ENCODE measurements around the gene ZNF276.

The ZNF276 gene

GRCh38 chr16:89704281-89704680 is 17.1 kb upstream of the ZNF276 start:
- Mint-ChIP-seq H3K9me3 (no peaks in the 10 kb centered on the region), H3K4me3 (no peak overlapping the region), H3K27me3 (no peaks in the 10 kb centered on the region), H3K27ac (no peak overlapping the region), H3K4me1 (peaks cover 28% of the 10 kb centered on the region), H3K36me3 (no peaks in the 10 kb centered on the region)
- ATAC-seq, result no peak

- no peak overlapping the region for H3K4me3 Mint-ChIP-seq
- peaks cover 22% of the 10 kb centered on the region for H3K4me1 Mint-ChIP-seq
- ATAC-seq, result no peak
- no peaks in the 10 kb centered on the region for H3K27me3 Mint-ChIP-seq
- H3K36me3 Mint-ChIP-seq, result no peaks in the 10 kb centered on the region
- H3K9me3 Mint-ChIP-seq, result no peaks in the 10 kb centered on the region
- no peak overlapping the region for H3K27ac Mint-ChIP-seq
Measured at GRCh38 chr16:89705006-89705405, 16.3 kb upstream of the ZNF276 start.

- Mint-ChIP-seq H3K27me3 (no peaks in the 10 kb centered on the region), H3K36me3 (no peaks in the 10 kb centered on the region), H3K9me3 (no peaks in the 10 kb centered on the region), H3K27ac (peak overlapping the region; percentile 42), H3K4me3 (no peak overlapping the region), H3K4me1 (peaks cover 15% of the 10 kb centered on the region)
- no peak for ATAC-seq
Measured at GRCh38 chr16:89706518-89707260, 14.6 kb upstream of the ZNF276 start.

GRCh38 chr16:89707695-89708094 is 13.6 kb upstream of the ZNF276 start:
- H3K9me3 Mint-ChIP-seq, result no peaks in the 10 kb centered on the region
- H3K36me3 Mint-ChIP-seq, result no peaks in the 10 kb centered on the region
- H3K27ac Mint-ChIP-seq, result no peak overlapping the region
- no peaks in the 10 kb centered on the region for H3K27me3 Mint-ChIP-seq
- H3K4me3 Mint-ChIP-seq, result no peak overlapping the region
- peaks cover 17% of the 10 kb centered on the region for H3K4me1 Mint-ChIP-seq
- no peak for ATAC-seq

GRCh38 chr16:89708481-89708931 is 12.8 kb upstream of the ZNF276 start:
- Mint-ChIP-seq H3K27ac (no peak overlapping the region), H3K4me3 (no peak overlapping the region), H3K4me1 (peaks cover 17% of the 10 kb centered on the region), H3K9me3 (no peaks in the 10 kb centered on the region), H3K27me3 (no peaks in the 10 kb centered on the region), H3K36me3 (no peaks in the 10 kb centered on the region)
- no peak for ATAC-seq

- Mint-ChIP-seq H3K27ac (no peak overlapping the region), H3K4me1 (peaks cover 17% of the 10 kb centered on the region), H3K4me3 (no peak overlapping the region), H3K27me3 (no peaks in the 10 kb centered on the region), H3K9me3 (no peaks in the 10 kb centered on the region), H3K36me3 (no peaks in the 10 kb centered on the region)
- ATAC-seq, result no peak
Measured at GRCh38 chr16:89709166-89709565, 12.2 kb upstream of the ZNF276 start.

- peaks cover 5% of the 10 kb centered on the region for H3K36me3 Mint-ChIP-seq
- ATAC-seq, result no peak
- no peak overlapping the region for H3K27ac Mint-ChIP-seq
- H3K4me3 Mint-ChIP-seq, result no peak overlapping the region
- no peaks in the 10 kb centered on the region for H3K9me3 Mint-ChIP-seq
- peaks cover 17% of the 10 kb centered on the region for H3K4me1 Mint-ChIP-seq
- no peaks in the 10 kb centered on the region for H3K27me3 Mint-ChIP-seq
Measured at GRCh38 chr16:89709716-89710432, 11.5 kb upstream of the ZNF276 start.

GRCh38 chr16:89710709-89711564 is 10.4 kb upstream of the ZNF276 start:
- Mint-ChIP-seq H3K4me1 (peaks cover 12% of the 10 kb centered on the region), H3K27ac (no peak overlapping the region), H3K27me3 (no peaks in the 10 kb centered on the region), H3K36me3 (peaks cover 9% of the 10 kb centered on the region), H3K9me3 (no peaks in the 10 kb centered on the region), H3K4me3 (no peak overlapping the region)
- ATAC-seq, result no peak

GRCh38 chr16:89711601-89712273 is 9.6 kb upstream of the ZNF276 start:
- Mint-ChIP-seq H3K27me3 (no peaks in the 10 kb centered on the region), H3K27ac (peak overlapping the region; percentile 67), H3K9me3 (no peaks in the 10 kb centered on the region), H3K36me3 (peaks cover 9% of the 10 kb centered on the region), H3K4me3 (peak overlapping the region; percentile 81), H3K4me1 (peaks cover 8% of the 10 kb centered on the region)
- peak; percentile 81 for ATAC-seq

- Mint-ChIP-seq H3K36me3 (peaks cover 13% of the 10 kb centered on the region), H3K9me3 (no peaks in the 10 kb centered on the region), H3K4me1 (peaks cover 10% of the 10 kb centered on the region), H3K27ac (peak overlapping the region; percentile 67), H3K27me3 (no peaks in the 10 kb centered on the region), H3K4me3 (peak overlapping the region; percentile 81)
- ATAC-seq, result peak; percentile 9
Measured at GRCh38 chr16:89712274-89712781, 9.0 kb upstream of the ZNF276 start.

- no peaks in the 10 kb centered on the region for H3K9me3 Mint-ChIP-seq
- ATAC-seq, result no peak
- H3K36me3 Mint-ChIP-seq, result peaks cover 25% of the 10 kb centered on the region
- peaks cover 32% of the 10 kb centered on the region for H3K4me1 Mint-ChIP-seq
- no peak overlapping the region for H3K27ac Mint-ChIP-seq
- H3K27me3 Mint-ChIP-seq, result no peaks in the 10 kb centered on the region
- no peak overlapping the region for H3K4me3 Mint-ChIP-seq
Measured at GRCh38 chr16:89716493-89716892, 4.8 kb upstream of the ZNF276 start.

- Mint-ChIP-seq H3K9me3 (no peaks in the 10 kb centered on the region), H3K27ac (no peak overlapping the region), H3K4me3 (no peak overlapping the region), H3K36me3 (peaks cover 25% of the 10 kb centered on the region), H3K4me1 (peaks cover 30% of the 10 kb centered on the region), H3K27me3 (no peaks in the 10 kb centered on the region)
- no peak for ATAC-seq
Measured at GRCh38 chr16:89716916-89717687, 4.2 kb upstream of the ZNF276 start.

- H3K27ac Mint-ChIP-seq, result no peak overlapping the region
- H3K27me3 Mint-ChIP-seq, result no peaks in the 10 kb centered on the region
- peaks cover 30% of the 10 kb centered on the region for H3K4me1 Mint-ChIP-seq
- no peaks in the 10 kb centered on the region for H3K9me3 Mint-ChIP-seq
- H3K36me3 Mint-ChIP-seq, result peaks cover 31% of the 10 kb centered on the region
- ATAC-seq, result no peak
- no peak overlapping the region for H3K4me3 Mint-ChIP-seq
Measured at GRCh38 chr16:89717688-89718505, 3.4 kb upstream of the ZNF276 start.

- no peaks in the 10 kb centered on the region for H3K9me3 Mint-ChIP-seq
- peaks cover 41% of the 10 kb centered on the region for H3K4me1 Mint-ChIP-seq
- peak; percentile 24 for ATAC-seq
- H3K27me3 Mint-ChIP-seq, result no peaks in the 10 kb centered on the region
- H3K36me3 Mint-ChIP-seq, result peaks cover 26% of the 10 kb centered on the region
- peak overlapping the region; percentile 61 for H3K27ac Mint-ChIP-seq
- peak overlapping the region; percentile 72 for H3K4me3 Mint-ChIP-seq
Measured at GRCh38 chr16:89720551-89720812, 855 bp upstream of the ZNF276 start.

All from stimulated activated memory B cell treated with anti-CD40 and anti-IgM and Interleukin-4, amounts not matched to agents 10 μg/mL and 1 μg/mL and 100 μg/mL, for 72 hours (primary cell).